ENCODE measurements around the gene ABCC3. TPM values are rescaled to one million over a fixed set of nuclear protein-coding genes. Genes with fewer than 3 reads are reported as not detected.
A peak's percentile ranks its signal among the peaks of the same experiment; 100 is the strongest.

ABCC3 gene
- total and polyA plus RNA-seq, 9 of the 15 experiments (the other 6 are each of a cell fraction or from before 2014, with no cell fraction given), result 0.03 to 1.6 (median 0.42) TPM; not detected in 5

DNA sequence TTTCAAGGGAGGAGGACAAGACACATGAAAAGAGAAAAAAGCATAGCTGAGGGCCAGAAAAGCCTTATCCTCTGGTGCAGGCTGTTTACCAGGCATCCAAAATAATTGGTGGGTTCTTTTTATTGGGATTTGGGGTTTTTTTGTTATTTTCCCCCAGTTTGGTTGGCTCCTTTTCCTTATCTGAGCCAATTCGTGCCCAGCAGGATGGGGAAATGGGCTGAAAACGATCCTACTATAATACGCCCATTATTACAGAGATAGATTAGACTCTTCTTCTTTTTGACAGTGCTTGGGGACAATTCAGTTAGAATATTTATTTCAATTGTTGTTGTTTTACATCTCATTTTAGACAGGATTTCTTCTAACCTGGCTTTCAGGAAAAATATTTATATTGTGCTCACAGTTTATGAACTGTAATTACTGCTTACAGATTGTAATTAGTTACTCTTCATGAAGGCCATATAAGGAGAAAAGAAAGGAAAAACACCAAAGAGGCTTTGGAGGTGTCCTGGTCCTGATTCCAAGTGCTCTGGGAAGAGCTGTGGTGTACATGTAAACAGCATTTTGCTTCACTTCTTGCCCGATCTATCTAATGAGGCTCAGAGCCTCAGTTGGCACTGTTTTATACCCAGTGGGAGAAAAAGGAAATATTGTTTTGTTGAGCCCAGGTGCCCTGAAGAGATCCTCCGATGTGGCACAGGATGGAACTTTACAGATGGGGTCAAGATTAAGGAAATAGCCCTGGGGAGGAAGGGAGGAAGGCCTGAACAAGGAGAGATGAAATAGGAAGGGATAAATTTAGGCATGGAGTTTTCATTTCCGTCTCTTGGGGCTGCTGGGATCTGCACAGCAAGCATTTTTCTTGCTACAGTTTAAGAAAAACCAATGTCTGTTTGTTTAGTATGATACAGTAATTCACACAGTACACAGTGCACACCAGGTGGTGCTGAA is 73.6 kb downstream of the ABCC3 start (continued):
- TF ChIP-seq, protein P1, sequence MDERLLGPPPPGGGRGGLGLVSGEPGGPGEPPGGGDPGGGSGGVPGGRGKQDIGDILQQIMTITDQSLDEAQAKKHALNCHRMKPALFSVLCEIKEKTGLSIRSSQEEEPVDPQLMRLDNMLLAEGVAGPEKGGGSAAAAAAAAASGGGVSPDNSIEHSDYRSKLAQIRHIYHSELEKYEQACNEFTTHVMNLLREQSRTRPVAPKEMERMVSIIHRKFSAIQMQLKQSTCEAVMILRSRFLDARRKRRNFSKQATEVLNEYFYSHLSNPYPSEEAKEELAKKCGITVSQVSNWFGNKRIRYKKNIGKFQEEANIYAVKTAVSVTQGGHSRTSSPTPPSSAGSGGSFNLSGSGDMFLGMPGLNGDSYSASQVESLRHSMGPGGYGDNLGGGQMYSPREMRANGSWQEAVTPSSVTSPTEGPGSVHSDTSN (CRISPR knock-in tag; IDR thresholded peaks at IDR 0.05; ENCODE audit: low read depth), result no peak
- TF ChIP-seq, protein P1 (tag; conservative IDR thresholded peaks at IDR 0.05; ENCODE audit: low read depth), result peak; percentile 32; the same call in 1 of the 2 replicates
- TF ChIP-seq, protein P2, sequence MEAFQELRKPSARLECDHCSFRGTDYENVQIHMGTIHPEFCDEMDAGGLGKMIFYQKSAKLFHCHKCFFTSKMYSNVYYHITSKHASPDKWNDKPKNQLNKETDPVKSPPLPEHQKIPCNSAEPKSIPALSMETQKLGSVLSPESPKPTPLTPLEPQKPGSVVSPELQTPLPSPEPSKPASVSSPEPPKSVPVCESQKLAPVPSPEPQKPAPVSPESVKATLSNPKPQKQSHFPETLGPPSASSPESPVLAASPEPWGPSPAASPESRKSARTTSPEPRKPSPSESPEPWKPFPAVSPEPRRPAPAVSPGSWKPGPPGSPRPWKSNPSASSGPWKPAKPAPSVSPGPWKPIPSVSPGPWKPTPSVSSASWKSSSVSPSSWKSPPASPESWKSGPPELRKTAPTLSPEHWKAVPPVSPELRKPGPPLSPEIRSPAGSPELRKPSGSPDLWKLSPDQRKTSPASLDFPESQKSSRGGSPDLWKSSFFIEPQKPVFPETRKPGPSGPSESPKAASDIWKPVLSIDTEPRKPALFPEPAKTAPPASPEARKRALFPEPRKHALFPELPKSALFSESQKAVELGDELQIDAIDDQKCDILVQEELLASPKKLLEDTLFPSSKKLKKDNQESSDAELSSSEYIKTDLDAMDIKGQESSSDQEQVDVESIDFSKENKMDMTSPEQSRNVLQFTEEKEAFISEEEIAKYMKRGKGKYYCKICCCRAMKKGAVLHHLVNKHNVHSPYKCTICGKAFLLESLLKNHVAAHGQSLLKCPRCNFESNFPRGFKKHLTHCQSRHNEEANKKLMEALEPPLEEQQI (IDR thresholded peaks at IDR 0.05), result 0 out of 2 replicates have a peak, but pooled peaks have one; percentile 19
- TF ChIP-seq NBN (IDR thresholded peaks at IDR 0.05; ENCODE audit: low read depth) (peak; percentile 1; the same call in 1 of the 2 replicates), SUPT5H (IDR thresholded peaks at IDR 0.05) (peak; percentile 58), ZNF134 (CRISPR knock-in tag; conservative IDR thresholded peaks at IDR 0.05) (no peak), TAL1 (IDR thresholded peaks at IDR 0.05) (0 out of 2 replicates have a peak, but pooled peaks have one; percentile 6), CBFA2T3 (IDR thresholded peaks at IDR 0.05) (peak; percentile 40), FOXP1 (CRISPR knock-in tag; IDR thresholded peaks at IDR 0.05) (0 out of 2 replicates have a peak, but pooled peaks have one; percentile 12), NCOA2 (IDR thresholded peaks at IDR 0.05; ENCODE audit: partially characterized antibody in 2 of 2) (peak in 1 of 2 experiments; percentile 42), ZC3H4 (CRISPR knock-in tag; IDR thresholded peaks at IDR 0.05; ENCODE audit: borderline replicate concordance) (0 out of 2 replicates have a peak, but pooled peaks have one; percentile 36)
- TF ChIP-seq, protein P3, sequence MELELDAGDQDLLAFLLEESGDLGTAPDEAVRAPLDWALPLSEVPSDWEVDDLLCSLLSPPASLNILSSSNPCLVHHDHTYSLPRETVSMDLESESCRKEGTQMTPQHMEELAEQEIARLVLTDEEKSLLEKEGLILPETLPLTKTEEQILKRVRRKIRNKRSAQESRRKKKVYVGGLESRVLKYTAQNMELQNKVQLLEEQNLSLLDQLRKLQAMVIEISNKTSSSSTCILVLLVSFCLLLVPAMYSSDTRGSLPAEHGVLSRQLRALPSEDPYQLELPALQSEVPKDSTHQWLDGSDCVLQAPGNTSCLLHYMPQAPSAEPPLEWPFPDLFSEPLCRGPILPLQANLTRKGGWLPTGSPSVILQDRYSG (tag; conservative IDR thresholded peaks at IDR 0.05; ENCODE audit: low read depth), result peak; percentile 67; the same call in 1 of the 2 replicates
- TF ChIP-seq, protein P4, sequence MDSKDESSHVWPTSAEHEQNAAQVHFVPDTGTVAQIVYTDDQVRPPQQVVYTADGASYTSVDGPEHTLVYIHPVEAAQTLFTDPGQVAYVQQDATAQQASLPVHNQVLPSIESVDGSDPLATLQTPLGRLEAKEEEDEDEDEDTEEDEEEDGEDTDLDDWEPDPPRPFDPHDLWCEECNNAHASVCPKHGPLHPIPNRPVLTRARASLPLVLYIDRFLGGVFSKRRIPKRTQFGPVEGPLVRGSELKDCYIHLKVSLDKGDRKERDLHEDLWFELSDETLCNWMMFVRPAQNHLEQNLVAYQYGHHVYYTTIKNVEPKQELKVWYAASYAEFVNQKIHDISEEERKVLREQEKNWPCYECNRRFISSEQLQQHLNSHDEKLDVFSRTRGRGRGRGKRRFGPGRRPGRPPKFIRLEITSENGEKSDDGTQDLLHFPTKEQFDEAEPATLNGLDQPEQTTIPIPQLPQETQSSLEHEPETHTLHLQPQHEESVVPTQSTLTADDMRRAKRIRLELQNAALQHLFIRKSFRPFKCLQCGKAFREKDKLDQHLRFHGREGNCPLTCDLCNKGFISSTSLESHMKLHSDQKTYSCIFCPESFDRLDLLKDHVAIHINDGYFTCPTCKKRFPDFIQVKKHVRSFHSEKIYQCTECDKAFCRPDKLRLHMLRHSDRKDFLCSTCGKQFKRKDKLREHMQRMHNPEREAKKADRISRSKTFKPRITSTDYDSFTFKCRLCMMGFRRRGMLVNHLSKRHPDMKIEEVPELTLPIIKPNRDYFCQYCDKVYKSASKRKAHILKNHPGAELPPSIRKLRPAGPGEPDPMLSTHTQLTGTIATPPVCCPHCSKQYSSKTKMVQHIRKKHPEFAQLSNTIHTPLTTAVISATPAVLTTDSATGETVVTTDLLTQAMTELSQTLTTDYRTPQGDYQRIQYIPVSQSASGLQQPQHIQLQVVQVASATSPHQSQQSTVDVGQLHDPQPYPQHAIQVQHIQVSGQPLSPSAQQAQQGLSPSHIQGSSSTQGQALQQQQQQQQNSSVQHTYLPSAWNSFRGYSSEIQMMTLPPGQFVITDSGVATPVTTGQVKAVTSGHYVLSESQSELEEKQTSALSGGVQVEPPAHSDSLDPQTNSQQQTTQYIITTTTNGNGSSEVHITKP (IDR thresholded peaks at IDR 0.05; ENCODE audit: partially characterized antibody), result peak; percentile 87
- TF ChIP-seq, protein P5, sequence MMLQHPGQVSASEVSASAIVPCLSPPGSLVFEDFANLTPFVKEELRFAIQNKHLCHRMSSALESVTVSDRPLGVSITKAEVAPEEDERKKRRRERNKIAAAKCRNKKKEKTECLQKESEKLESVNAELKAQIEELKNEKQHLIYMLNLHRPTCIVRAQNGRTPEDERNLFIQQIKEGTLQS (IDR thresholded peaks at IDR 0.05), result peak; percentile 43; the same call in 1 of the 2 replicates
- TF ChIP-seq, protein P5 (CRISPR knock-in tag; conservative IDR thresholded peaks at IDR 0.05), result no peak; the same call in 1 of the 2 replicates
